NOMO-1 (cell line): ENCODE data around the gene MATN3.

Source experiments
- DNase-seq, 2 experiments: peaks; one replicate each; lab custom pipeline; 2025; ENCODE audit not compliant: unreplicated experiment in 2 of 2; lab: John Stamatoyannopoulos, UW

The MATN3 gene

GRCh38 chr2:20037660-20038059, 25.2 kb upstream of the MATN3 start:
- DNase-seq = no peak

GRCh38 chr2:20035955-20036666, 23.6 kb upstream of the MATN3 start:
- DNase-seq = peak in 1 of 2 experiments; percentile 14

DNA sequence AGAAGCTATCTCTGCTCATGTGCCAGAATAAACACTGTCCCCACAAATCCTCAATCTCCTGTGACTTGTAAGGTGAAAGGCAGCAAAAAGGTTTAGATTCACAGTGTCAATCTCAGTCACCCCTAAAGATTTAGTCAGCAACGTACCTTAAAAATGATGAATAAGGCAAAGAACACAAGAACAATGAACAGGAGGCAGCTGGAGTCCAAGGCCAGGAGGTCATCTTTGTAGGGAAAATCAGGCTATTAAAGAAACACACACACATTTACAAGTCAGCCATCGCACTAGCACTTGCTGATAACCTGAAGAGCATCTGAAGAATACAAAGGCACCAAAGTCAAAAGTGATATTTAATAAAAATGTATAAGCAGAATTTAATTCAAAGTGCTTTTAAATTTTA, 22.4 kb upstream of the MATN3 start:
- no peak for DNase-seq

DNA sequence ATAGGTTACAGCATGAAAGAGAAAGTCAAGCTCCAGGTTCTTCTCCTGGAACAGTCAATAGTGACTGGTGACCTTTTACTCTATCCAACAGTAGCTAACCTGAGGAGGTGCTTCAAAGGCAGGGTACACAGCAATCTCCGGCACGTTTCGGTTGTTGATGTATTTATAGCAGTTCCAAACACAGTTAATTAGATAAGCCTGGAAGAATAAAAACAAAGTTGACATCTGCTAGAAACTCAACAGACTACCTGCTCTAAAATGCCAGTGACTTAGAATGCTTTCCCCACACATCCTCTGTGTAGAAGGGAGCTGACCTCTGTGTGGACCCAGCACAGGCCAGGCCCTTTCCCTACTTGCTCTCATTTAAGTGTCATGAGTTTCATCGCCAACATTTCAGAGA, 21.8 kb upstream of the MATN3 start:
- DNase-seq = no peak

- DNase-seq = no peak
Measured at GRCh38 chr2:20033322-20033721, 20.9 kb upstream of the MATN3 start.

GRCh38 chr2:20030224-20030623, 17.8 kb upstream of the MATN3 start:
- no peak for DNase-seq

- DNase-seq = no peak
Measured at GRCh38 chr2:20027705-20028434, 15.4 kb upstream of the MATN3 start.

DNA sequence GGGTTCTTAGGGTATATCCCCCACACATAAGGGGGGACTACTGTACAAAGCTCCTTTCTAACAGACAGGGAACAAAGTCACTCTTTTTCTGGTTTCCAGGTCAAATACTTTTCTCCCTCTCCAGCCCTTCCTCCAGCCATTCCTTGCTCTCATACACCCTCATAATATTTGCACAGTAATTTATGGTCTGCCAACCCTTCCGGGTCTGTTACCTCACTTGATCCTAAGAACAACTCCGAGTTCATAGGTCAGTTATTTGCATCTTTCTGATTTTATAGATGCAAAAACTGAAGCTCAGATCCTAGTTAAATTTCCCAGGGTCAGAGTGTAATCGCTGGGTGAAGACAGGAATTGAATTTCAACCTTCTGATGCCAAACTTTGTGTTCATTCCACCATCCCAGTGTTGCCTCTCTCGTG, 14.8 kb upstream of the MATN3 start:
- no peak for DNase-seq

DNA sequence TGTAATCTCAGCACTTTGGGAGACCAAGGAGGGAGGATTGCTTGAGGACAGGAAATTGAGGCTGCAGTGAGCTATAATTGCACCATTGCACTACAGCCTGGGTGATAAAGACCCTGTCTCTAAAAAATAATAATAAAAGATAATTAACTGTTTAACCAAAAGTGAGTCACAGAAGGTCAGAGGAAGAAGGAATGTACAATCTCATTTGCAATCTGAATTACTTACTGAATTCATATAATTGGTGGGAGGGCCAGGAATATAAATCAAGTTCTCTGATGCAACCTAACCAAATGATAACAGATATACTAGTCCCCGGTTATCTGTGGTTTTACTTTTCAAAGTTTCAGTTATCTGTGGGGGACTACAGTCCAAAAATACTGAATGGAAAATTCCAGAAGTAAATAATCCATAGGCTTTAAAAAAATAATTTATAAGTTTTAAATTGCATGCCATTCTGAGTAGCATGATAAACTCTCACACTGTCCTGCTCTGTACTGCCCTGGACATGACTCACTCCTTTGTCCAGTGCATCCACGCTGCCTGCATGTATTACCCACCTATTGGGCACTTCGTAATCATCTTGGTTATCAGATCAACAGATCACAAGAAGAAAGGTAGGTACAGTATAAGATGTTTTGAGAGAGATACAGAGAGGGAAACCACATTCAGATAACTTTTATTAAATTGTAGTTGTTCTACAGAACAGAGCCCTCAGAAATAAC, 12.8 kb upstream of the MATN3 start:
- DNase-seq = peak in 1 of 2 experiments; percentile 13

GRCh38 chr2:20023688-20024087, 11.2 kb upstream of the MATN3 start:
- DNase-seq = peak in 1 of 2 experiments; percentile 10

DNA sequence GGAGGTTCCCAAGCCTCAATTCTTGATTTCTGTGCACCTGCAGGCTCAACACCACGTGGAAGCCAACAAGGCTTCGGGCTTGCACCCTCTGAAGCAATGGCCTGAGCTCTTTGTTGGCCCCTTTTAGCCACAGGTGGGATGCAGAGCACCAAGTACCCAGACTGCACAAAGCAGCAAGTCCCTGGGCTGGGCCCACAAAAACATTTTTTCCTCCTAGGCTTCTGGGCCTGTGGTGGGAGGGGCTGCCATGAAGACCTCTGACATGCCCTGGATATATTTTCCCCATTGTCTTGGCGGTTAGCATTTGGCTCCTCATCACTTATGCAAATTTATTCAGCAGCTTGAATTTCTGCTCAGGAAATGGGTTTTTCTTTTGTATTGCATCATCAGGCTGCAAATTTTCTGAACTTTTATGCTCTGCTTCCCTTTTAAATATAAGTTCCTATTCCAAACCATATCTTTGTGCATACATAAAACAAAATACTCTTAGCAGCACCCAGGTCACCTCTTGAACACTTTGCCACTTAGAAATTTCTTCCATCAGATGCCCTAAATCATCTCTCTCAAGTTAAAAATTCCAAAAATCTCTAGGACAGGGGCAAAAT, 9.0 kb upstream of the MATN3 start:
- DNase-seq = peak; percentile 7 to 19

- DNase-seq = no peak
Measured at GRCh38 chr2:20019747-20020146, 7.3 kb upstream of the MATN3 start.

- no peak for DNase-seq
Measured at GRCh38 chr2:20018601-20019152, 6.2 kb upstream of the MATN3 start.

DNA sequence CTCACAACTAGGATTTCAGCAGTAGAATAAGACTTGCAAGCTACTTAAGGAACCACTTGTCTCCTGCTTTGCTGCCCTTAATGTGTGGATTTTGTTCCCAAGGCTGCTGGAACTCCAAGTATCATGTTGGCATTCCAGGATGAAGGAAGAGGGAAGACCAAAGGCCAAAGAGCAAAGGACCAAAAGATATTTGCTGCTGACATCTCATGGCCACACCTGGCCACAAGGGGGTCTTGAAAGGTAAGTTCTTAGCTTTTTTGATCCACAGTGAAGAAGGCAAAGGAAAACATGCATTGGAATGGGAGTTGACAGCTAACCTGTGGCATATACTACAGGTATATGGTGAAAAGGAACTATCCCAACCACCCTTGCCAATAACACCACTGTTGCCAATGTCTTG, 3.9 kb upstream of the MATN3 start:
- DNase-seq = no peak

GRCh38 chr2:20015482-20016083, 3.1 kb upstream of the MATN3 start:
- peak; percentile 21 to 26 for DNase-seq

GRCh38 chr2:20013126-20013849, 820 bp upstream of the MATN3 start:
- DNase-seq = no peak

DNA sequence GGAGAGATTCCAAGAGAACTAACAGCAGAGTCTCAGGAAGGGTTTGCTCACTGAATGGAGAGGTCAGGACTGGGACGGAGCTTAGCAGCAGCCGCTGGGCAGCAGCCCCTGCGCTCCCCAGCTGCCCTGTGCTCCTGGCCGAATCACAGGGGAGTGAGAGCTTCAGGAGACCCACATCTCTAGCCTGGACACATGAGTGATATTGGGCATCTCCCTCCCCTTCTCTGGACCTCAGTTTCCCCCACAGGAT, 511 bp downstream of the MATN3 start:
- DNase-seq = no peak

- DNase-seq = no peak
Measured at GRCh38 chr2:20011276-20012031, 1.0 kb downstream of the MATN3 start.

- DNase-seq = no peak
Measured at GRCh38 chr2:20008703-20009102, 3.8 kb downstream of the MATN3 start.
